Ovary (tissue), 9 donors: Measurements from ENCODE around the gene KLLN. TPM values are rescaled to one million over a fixed set of nuclear protein-coding genes. Genes with fewer than 3 reads are reported as not detected.
A peak's percentile ranks its signal among the peaks of the same experiment; 100 is the strongest.

ENCODE experiments used
- DNase-seq, 5 donors: peaks; one replicate each; pipeline ENCODE4 v3.0.0-alpha.2; 2019 to 2020
- H3K27ac ChIP-seq, 2 donors: fragments of 200-600 bp; one replicate each; pipeline versions ENCODE4 v1.5.1 to v1.8.0; 2019 to 2022
- H3K27me3 ChIP-seq: fragments of 200-600 bp; one replicate; pipeline ENCODE4 v1.8.0; 2022
- H3K36me3 ChIP-seq: fragments of 200-600 bp; sonication (generic); one replicate; pipeline ENCODE4 v1.5.1; 2019
- H3K4me1 ChIP-seq: one replicate; pipeline ENCODE4 v1.8.1; 2013; ENCODE audit warnings: mild to moderate bottlenecking, moderate library complexity; ENCODE audit not compliant: insufficient read depth
- H3K4me3 ChIP-seq: fragments of 200-600 bp; sonication (generic); one replicate; pipeline ENCODE4 v1.5.1; 2017
- H3K9me3 ChIP-seq, 2 donors: fragments of 200-600 bp in 1 of 2; sonication (generic) in 1 of 2; one replicate each; pipeline versions ENCODE4 v1.5.1 to v1.8.1; 2013 to 2019; ENCODE audit warnings: mild to moderate bottlenecking in 1 of 2, moderate library complexity in 1 of 2
- EP300 ChIP-seq: sonication (generic); formaldehyde crosslinking; IDR thresholded peaks from one replicate; pipeline ENCODE4 v1.6.1; 2017; ENCODE audit warnings: antibody characterized with exemption
- POLR2A ChIP-seq: fragments of 450-650 bp; IDR thresholded peaks from one replicate; pipeline ENCODE4 v1.6.1; 2017; ENCODE audit warnings: antibody characterized with exemption, mild to moderate bottlenecking, moderate library complexity
- WGBS, 3 donors: extraction: QIAGEN DNeasy Blood & Tissue Kit in 1 of 3; methylation state at CpG; one replicate each; pipeline versions ENCODE4 v1.1.5 to v1.1.7; 2013 to 2017; 5-methylcytosine and 5-hydroxymethylcytosine counted together
- intact Hi-C, 4 donors: fragments of 100-400 bp; cut with DNase I; formaldehyde crosslinking; loops; one replicate each; pipeline versions ENCODE4 v1.11.0 to v1.15.1; 2022 to 2023
- polyA plus RNA-seq, 2 donors: library from polyadenylated mRNA; stranded (reverse); fragments of 200-250 nt in 1 of 2; fragments of 350-450 nt in 1 of 2; fragmentation: Illumina TruSeq in 1 of 2; extraction: RNeasy Lipid Tissue Mini Kit (QIAGEN cat#74804) in 1 of 2; gene quantifications; one replicate each; pipeline ENCODE4 v1.2.3, GENCODE V29; 2013 to 2014
- small RNA-seq: library from RNA; depleted of rRNA; stranded (forward); fragments of <200 nt; gene quantifications from one replicate; pipeline ENCODE3, GENCODE V24; 2016
- total RNA-seq, 7 donors: library from RNA; depleted of rRNA in 2 of 7; stranded (reverse); fragments of >200 nt in 2 of 7; fragmentation: NEBNext Ultra II Directional in 3 of 7; extraction: Animal tissue kit (Norgen Biotek cat#: 25700) in 3 of 7; gene quantifications; one replicate each; pipeline versions ENCODE4 v1.1.0 to v1.2.4, GENCODE V29; 2016 to 2023
- TF ChIP-seq, protein P1 (sequence below), 3 donors: fragments of 450-650 bp in 2 of 3; fragments of 200-600 bp in 1 of 3; IDR thresholded peaks; one replicate each; pipeline versions ENCODE4 v1.5.1 to v1.8.0; 2016 to 2022; ENCODE audit warnings: antibody characterized with exemption in 3 of 3, mild to moderate bottlenecking in 1 of 3
- donor health status: DM: no; HTN: no; CAD: no; lungs with moderate emphysema.
- donor health status: DM: no; HTN: no; CAD: no.
- donor health status: Bipolar disorder and iron deficiency.
- donor health status: DM: yes; HTN: yes; CAD: no.
- donor health status: DM: no; HTN: no; CAD: no.
- donor health status: DM: yes; HTN: yes; CAD: no.

KLLN gene
- total and polyA plus RNA-seq, 9 donors: 0.22 to 2.0 (median 0.60) TPM

DNA sequence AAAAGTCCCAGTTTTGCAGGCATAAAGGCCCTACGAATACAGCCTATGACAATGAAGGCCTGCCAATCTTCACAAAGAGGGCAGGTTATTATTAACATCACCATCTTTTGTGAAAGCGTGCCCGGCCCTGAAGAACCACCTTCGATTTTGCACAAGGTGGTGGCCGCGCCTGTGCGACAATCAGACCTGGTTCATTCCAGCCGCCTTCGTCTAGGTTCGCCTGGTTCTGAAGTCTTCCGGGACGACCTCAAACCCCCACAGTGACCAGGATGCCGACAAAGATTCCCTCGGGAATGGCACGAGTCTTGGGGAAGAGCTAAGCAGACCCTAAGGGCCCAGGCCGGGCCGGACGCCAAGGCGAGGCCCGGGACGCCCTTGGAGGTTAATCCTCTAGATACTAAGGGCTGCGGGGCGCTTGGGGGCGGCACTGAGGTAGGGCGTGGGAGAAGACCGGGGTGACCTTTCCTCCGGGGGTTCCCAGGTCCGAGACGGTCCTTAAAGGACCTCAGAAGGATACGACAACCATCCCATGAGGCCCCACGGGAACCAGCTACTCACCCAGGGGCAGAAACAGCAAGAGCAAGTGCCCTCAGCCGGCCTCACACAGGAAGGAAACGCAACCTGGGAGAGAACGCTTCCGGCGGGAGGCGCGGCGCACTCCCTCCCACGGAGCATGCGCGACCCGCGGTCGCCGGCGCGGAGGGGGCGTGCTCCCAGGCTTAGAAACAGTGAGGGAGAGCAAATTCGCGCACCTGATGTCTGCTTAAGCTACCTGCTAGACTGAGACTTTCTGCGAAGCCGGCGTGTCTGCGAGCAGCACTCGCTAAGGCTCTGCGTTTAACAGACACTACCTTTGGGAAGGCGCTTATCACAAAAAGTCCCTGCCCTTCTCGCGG lies 45.5 kb downstream of the KLLN start, which contains the start of gene ATAD1:
Gene ATAD1 (minus strand): TSS at position 618 of the 896 bp plus-strand sequence. CDS start 3,627 bp downstream, outside the sequence.
- Histone ChIP-seq H3K27ac (peak within 1 kb of the TSS; percentile 43 to 54), H3K9me3 (no peaks in the 10 kb centered on the region), H3K4me3 (peak within 1 kb of the TSS; percentile 73), H3K4me1 (no peaks in the 10 kb centered on the region), H3K27me3 (no peaks in the 10 kb centered on the region), H3K36me3 (no peaks in the 10 kb centered on the region)
- peak; percentile 73 to 86 (median 80) for DNase-seq
- intact Hi-C loops: no loop called here
- TF ChIP-seq POLR2A: peak; percentile 32
- no peak for TF ChIP-seq EP300
- TF ChIP-seq, protein P1, sequence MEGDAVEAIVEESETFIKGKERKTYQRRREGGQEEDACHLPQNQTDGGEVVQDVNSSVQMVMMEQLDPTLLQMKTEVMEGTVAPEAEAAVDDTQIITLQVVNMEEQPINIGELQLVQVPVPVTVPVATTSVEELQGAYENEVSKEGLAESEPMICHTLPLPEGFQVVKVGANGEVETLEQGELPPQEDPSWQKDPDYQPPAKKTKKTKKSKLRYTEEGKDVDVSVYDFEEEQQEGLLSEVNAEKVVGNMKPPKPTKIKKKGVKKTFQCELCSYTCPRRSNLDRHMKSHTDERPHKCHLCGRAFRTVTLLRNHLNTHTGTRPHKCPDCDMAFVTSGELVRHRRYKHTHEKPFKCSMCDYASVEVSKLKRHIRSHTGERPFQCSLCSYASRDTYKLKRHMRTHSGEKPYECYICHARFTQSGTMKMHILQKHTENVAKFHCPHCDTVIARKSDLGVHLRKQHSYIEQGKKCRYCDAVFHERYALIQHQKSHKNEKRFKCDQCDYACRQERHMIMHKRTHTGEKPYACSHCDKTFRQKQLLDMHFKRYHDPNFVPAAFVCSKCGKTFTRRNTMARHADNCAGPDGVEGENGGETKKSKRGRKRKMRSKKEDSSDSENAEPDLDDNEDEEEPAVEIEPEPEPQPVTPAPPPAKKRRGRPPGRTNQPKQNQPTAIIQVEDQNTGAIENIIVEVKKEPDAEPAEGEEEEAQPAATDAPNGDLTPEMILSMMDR (IDR thresholded peaks at IDR 0.05): peak in 2 of 3 donors; percentile 10 to 20
- 0 to 1% (median 0%) methylated on average over 56 to 60 of the region's 60 CpGs for WGBS, 3 donors

DNA sequence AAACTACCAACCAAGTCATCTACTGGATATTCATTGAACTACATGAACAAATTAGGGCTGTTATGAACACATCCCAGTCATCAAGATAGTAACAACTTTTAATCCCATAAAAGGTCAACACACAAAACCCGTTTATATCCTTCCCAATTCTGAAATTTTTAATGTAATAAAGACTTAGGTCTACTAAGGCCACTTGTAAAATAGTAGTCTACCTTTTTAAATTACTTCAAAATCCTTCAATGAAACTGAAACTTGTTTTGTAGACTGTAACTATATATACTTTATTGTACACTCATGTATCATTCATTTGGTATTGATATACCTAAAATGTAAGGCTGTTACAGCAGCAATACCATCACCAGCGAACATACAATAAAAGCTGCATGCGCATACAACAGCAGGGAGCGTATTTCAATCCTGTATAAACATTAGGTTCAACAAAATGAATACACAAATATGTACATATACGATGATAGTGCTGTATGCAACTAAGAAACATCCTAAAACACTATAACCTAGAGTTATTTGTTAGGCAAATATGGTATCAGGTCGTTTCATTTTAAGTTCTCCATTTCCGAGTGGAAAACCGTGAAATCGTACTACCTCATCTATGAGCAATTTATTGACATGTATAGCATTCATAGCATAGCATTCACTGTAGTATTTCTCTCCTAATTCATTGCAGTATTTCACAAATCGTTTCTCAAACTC lies 46.3 kb downstream of the KLLN start:
- intact Hi-C loops: no loop called here
- DNase-seq: no peak
- Histone ChIP-seq H3K4me3 (peak overlapping the region; percentile 73), H3K9me3 (no peaks in the 10 kb centered on the region), H3K4me1 (no peaks in the 10 kb centered on the region), H3K27me3 (no peaks in the 10 kb centered on the region), H3K36me3 (no peaks in the 10 kb centered on the region), H3K27ac (no peak overlapping the region)
- WGBS, 3 donors: 28 to 32% (median 29%) methylated on average over 10 of the region's 10 CpGs
- TF ChIP-seq POLR2A (no peak), EP300 (no peak)
- TF ChIP-seq, protein P1 (IDR thresholded peaks at IDR 0.05): no peak

DNA sequence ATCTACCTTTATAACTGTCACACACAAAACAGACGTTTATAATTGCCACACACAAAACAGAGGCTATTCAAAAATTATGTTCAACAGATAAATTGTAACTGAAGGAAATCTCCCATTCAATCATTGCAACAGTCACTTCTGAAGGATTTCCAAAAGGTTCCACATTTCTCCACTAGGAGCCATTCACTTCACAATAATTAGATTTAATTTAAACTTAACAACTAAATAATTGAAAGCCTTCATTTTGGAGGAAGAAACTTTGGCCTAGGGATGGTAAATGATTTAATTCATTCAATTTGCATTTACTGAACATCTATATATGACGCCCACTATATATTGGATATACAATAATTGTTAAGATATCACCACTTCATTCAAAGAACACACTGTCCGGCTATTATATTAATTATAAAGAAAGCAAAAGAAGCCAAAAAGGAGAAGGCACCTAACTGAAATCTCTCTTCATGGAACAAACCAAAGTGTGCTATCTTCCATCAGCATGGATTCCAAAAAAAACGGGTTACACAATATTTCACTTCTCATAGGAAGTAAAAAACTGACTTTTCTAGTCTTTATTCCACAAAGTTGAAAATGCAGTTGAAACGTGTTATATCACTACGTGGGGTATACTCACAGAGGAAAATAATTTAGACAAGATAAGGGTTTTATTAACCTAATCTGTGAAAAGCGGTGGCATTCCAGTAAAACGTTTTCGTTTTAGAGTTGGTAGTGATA lies 47.0 kb downstream of the KLLN start:
- Histone ChIP-seq H3K9me3 (no peaks in the 10 kb centered on the region), H3K36me3 (no peaks in the 10 kb centered on the region), H3K27ac (no peak overlapping the region), H3K27me3 (no peaks in the 10 kb centered on the region), H3K4me3 (no peak overlapping the region), H3K4me1 (no peaks in the 10 kb centered on the region)
- intact Hi-C loops: no loop called here
- 71 to 82% (median 76%) methylated on average over 9 of the region's 9 CpGs for WGBS, 3 donors
- no peak for DNase-seq
- TF ChIP-seq, protein P1 (IDR thresholded peaks at IDR 0.05): no peak
- TF ChIP-seq POLR2A (no peak), EP300 (no peak)

Small RNAs within 50 kb of the gene (small RNA-seq; reads per million reads assigned to genes)
- gene RN7SL78P: not detected

Other genes with a start within 250 kb of the KLLN start
- gene PAPSS2, start 203.7 kb downstream of the KLLN start, total RNA-seq: 10 to 100 TPM; 18.0 to 59.5 (median 42.5) TPM
- 100 to 1,000 TPM in 1 of 2 donors, 10 to 100 TPM in 1; 25.5 to 102 TPM for gene PAPSS2, start 203.7 kb downstream of the KLLN start, polyA plus RNA-seq
- gene ATAD1, start 45.3 kb downstream of the KLLN start, total RNA-seq: 10 to 100 TPM; 23.1 to 51.0 (median 39.1) TPM
- gene ATAD1, start 45.3 kb downstream of the KLLN start, polyA plus RNA-seq: 10 to 100 TPM; 21.5 to 40.7 TPM
- gene PTEN, start 92 bp upstream of the KLLN start, total RNA-seq: 100 to 1,000 TPM in 4 of 7 donors, 10 to 100 TPM in 3; 69.8 to 182 (median 112) TPM
- gene PTEN, start 92 bp upstream of the KLLN start, polyA plus RNA-seq: 10 to 100 TPM; 23.7 to 84.7 TPM